ENCODE results near the gene CCDC18.

GRCh38 chr1:93323185-93323820 is 142.8 kb downstream of the CCDC18 start:
- TF ChIP-seq POLR2AphosphoS5 (IDR thresholded peaks at IDR 0.05; ENCODE audit: borderline replicate concordance, low read depth, low read length) (no peak), EZH2 (IDR thresholded peaks at IDR 0.05) (no peak)

All from SK-N-MC (cell line).